Activated CD8-positive, alpha-beta T cell treated with anti-CD3 and anti-CD28 coated beads for 36 hours (primary cell): ENCODE data around the gene CLCN7. TPM values are rescaled to one million over a fixed set of nuclear protein-coding genes. Genes with fewer than 3 reads are reported as not detected.

Experiments used
- ATAC-seq: fragments of 200-7000 bp; cut with Tn5 transposase; one replicate; pipeline ENCODE4 v1.10.0; 2021; ENCODE audit warnings: mild to moderate bottlenecking, moderate library complexity
- CTCF ChIA-PET: fragments of 350-600 bp; sonication (Branson Sonifier 250); formaldehyde crosslinking; loops from one replicate; lab custom pipeline; 2021; ENCODE audit warnings: antibody characterized with exemption; lab: Charles Lee
- POLR2A ChIA-PET: fragments of 350-600 bp; sonication (Branson Sonifier 250); formaldehyde crosslinking; loops from one replicate; lab custom pipeline; 2021; ENCODE audit warnings: antibody characterized with exemption; lab: Charles Lee
- DNase-seq: peaks from one replicate; pipeline ENCODE4 v3.0.0-alpha.2; 2020
- H3K27ac Mint-ChIP-seq: one replicate; pipeline ENCODE4 v1.8.0; 2021; ENCODE audit warnings: mild to moderate bottlenecking, mixed read lengths
- H3K27me3 Mint-ChIP-seq: one replicate; pipeline ENCODE4 v1.8.0; 2021; ENCODE audit warnings: mixed read lengths
- H3K36me3 Mint-ChIP-seq: one replicate; pipeline ENCODE4 v1.8.0; 2021; ENCODE audit warnings: low read depth, mixed read lengths
- H3K4me1 Mint-ChIP-seq: one replicate; pipeline ENCODE4 v1.8.0; 2021; ENCODE audit warnings: low read depth, mixed read lengths
- H3K4me3 Mint-ChIP-seq: one replicate; pipeline ENCODE4 v1.8.0; 2021; ENCODE audit warnings: mild to moderate bottlenecking, moderate library complexity, mixed read lengths
- H3K9me3 Mint-ChIP-seq: one replicate; pipeline ENCODE4 v1.8.0; 2021; ENCODE audit warnings: mixed read lengths
- intact Hi-C: fragments of 100-400 bp; cut with micrococcal nuclease; formaldehyde crosslinking; loops from one replicate; pipeline ENCODE4 v1.10.0; 2022
- total RNA-seq, 2 experiments: library from RNA; stranded (reverse); gene quantifications; one replicate each; pipeline ENCODE4 v1.2.3, GENCODE V29; 2021
- TF ChIP-seq, protein P1 (sequence below): fragments of 200-600 bp; IDR thresholded peaks from one replicate; pipeline ENCODE4 v1.8.0; 2022; ENCODE audit warnings: antibody characterized with exemption, mild to moderate bottlenecking

CLCN7 gene
- total RNA-seq, 2 experiments from 2014 or later = 35.5 to 36.8 TPM

DNA sequence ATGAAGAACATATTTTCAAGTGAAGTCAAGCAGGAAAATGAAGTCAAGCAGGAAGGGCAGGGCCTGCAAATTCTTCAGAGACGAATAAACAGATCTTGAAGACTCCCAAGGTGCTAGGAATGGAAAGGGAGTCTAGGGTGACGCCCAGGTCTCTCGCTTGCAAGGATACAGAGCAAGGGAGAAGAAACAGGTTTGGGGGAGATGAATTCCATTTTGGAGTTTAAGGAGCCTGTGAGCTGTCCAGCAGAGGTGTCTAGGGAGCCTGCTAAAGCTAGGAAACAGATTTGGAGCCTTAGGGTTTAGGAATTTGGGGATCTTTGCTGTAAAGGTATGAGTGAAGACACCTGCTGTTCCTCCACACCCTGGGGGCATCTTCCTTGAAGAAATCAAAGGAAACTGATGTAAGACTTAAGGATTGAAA lies 58.3 kb downstream of the CLCN7 start:
- Mint-ChIP-seq H3K27ac (peak overlapping the region; percentile 65), H3K4me1 (peaks cover 34% of the 10 kb centered on the region), H3K27me3 (no peaks in the 10 kb centered on the region), H3K36me3 (peaks cover 13% of the 10 kb centered on the region), H3K9me3 (no peaks in the 10 kb centered on the region), H3K4me3 (peak overlapping the region; percentile 3)
- intact Hi-C loops = no loop called here
- DNase-seq = no peak
- CTCF ChIA-PET = interaction anchor here (0.7 kb wide), 1 partner anchor 12 kb away, joined by 3 read pairs; no protein-coding TSS in a partner anchor
- ATAC-seq = no peak
- POLR2A ChIA-PET = no interaction called here
- TF ChIP-seq, protein P1, sequence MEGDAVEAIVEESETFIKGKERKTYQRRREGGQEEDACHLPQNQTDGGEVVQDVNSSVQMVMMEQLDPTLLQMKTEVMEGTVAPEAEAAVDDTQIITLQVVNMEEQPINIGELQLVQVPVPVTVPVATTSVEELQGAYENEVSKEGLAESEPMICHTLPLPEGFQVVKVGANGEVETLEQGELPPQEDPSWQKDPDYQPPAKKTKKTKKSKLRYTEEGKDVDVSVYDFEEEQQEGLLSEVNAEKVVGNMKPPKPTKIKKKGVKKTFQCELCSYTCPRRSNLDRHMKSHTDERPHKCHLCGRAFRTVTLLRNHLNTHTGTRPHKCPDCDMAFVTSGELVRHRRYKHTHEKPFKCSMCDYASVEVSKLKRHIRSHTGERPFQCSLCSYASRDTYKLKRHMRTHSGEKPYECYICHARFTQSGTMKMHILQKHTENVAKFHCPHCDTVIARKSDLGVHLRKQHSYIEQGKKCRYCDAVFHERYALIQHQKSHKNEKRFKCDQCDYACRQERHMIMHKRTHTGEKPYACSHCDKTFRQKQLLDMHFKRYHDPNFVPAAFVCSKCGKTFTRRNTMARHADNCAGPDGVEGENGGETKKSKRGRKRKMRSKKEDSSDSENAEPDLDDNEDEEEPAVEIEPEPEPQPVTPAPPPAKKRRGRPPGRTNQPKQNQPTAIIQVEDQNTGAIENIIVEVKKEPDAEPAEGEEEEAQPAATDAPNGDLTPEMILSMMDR = no peak

DNA sequence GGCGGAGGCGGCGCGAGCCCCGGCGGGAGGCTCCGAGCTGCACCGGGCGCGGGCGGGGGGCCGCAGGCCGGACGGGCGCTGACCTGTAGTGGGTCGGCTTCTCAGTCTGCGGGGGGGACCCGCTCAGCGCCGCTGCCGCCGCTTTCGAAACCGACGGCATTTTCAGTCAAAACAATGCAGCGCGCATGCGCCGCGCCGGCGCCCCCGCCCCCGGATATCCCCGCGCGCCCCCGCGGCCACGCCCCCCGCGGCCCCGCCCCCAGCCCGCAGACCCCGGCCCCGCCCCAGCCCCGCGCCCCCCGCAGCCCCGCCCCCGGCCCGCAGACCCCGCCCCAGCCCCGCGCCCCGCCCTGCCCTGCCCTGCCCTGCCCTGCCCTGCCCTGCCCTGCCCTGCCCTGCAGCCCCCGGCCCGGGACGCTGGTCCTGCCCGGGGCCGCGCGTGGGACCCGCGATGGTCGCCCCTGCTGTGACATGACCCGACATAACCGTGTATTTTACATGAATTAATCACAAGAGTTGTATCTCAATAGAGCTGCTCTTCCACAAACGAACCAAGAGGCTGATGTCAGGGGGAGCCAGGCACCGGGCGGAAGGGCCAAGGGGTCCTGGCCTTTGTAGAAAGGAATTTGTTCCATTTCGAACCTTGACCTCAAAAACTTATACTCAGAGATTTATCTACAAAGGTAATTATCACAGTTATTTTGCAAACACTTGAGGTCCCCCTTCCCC lies 60.1 kb downstream of the CLCN7 start, which contains the start of gene UNKL:
TSS of gene UNKL (minus strand) at position 173 of the 729 bp plus-strand sequence. CDS start at position 160, 13 bp downstream.
- ChIA-PET POLR2A (interaction anchor here (0.8 kb wide), 1 partner anchor 35 kb away, joined by 4 read pairs; no protein-coding TSS in a partner anchor), CTCF (interaction anchor here (1.3 kb wide), 1 partner anchor 35 kb away, joined by 3 read pairs; no protein-coding TSS in a partner anchor)
- Mint-ChIP-seq H3K4me1 (peaks cover 28% of the 10 kb centered on the region), H3K4me3 (peak within 1 kb of the TSS; percentile 83), H3K9me3 (no peaks in the 10 kb centered on the region), H3K36me3 (peaks cover 10% of the 10 kb centered on the region), H3K27me3 (no peaks in the 10 kb centered on the region), H3K27ac (peak within 1 kb of the TSS; percentile 85)
- peak; percentile 82 for DNase-seq
- intact Hi-C loops = no loop called here
- TF ChIP-seq, protein P1 = no peak
- peak; percentile 60 for ATAC-seq

DNA sequence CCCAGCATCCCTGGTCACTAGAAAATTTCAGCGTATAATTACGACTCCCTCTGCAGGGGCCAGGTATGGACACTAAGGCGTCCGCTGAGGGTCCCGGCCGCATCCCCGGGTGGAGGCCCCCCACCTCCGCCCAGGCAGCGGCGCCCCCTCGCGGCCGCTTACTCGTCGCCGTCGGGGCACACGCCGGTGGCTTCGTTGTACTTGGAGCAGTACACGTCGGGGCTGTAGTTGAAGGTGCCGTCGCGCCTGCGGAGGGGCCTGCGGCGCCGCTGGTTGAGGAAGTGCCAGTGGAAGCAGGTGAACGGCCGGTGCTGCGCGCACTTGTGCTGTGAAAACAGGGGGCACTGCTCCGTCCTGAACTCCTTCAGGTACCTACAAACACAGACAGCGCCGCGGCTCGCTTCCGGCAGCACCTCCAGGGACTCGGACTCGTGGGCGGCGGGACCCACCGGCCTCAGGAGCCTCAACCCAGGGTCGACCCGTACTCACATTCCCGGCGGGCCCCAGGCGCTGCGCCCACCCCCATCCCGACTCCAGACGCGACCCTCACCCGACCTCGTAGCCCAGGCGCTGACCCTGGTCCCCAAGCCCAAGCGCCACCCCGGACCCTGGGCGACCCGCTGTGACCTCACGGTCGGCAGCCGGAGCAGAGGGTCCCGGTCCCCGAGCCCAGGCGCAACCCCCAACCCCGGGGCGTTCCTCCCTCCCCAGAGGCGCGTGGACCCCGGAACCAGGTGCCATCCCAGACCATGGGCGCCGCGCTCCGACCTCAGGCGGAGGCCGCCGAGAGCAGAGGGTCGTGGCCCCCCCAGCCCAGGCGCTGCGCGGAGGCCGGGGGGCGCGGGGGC lies 60.9 kb downstream of the CLCN7 start:
- CTCF ChIA-PET = interaction anchor here (1.3 to 1.5 kb wide), 2 partner anchors 34 to 50 kb away, joined by 3 to 6 read pairs; no protein-coding TSS in a partner anchor
- intact Hi-C loops = no loop called here
- H3K4me3 Mint-ChIP-seq = peak overlapping the region; percentile 83

DNA sequence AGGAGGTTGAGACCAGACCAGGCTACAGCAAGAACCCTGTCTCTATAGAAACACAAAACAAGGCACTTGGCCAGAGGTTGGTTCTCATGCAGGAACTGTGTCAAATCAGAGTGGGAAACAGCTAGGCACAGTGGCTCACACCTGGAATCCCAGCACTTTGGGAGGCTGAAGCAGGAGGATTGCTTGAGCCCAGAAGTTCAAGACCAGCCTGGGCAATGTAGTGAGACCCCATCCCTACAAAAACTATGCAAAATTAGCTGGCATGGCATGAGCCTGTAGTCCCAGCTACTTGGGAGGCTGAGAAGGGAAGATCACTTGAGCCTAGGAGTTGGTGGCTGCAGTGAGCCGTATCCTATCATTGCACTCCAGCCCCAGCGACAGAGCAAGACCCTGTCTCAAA lies 62.0 kb downstream of the CLCN7 start:
- H3K27me3 Mint-ChIP-seq = no peaks in the 10 kb centered on the region
- H3K36me3 Mint-ChIP-seq = peaks cover 3% of the 10 kb centered on the region
- no peak for ATAC-seq
- ChIA-PET POLR2A (interaction anchor here (2.4 kb wide), 1 partner anchor 8 kb away, joined by 7 read pairs; the partner anchor contains the start of gene UQCC4), CTCF (interaction anchor here (0.9 to 1.5 kb wide), 4 partner anchors 47 to 112 kb away, joined by 3 to 6 read pairs (median 3); no protein-coding TSS in a partner anchor)
- TF ChIP-seq, protein P1 = no peak
- no peak for DNase-seq
- peaks cover 22% of the 10 kb centered on the region for H3K4me1 Mint-ChIP-seq
- no peak overlapping the region for H3K27ac Mint-ChIP-seq
- H3K4me3 Mint-ChIP-seq = peak overlapping the region; percentile 29
- intact Hi-C loops = no loop called here
- no peaks in the 10 kb centered on the region for H3K9me3 Mint-ChIP-seq

More for the DNA sequence above, 60.9 kb downstream of the CLCN7 start:
- no peaks in the 10 kb centered on the region for H3K9me3 Mint-ChIP-seq
- DNase-seq = peak; percentile 81
- H3K36me3 Mint-ChIP-seq = peaks cover 7% of the 10 kb centered on the region
- TF ChIP-seq, protein P1 = peak; percentile 93
- POLR2A ChIA-PET = no interaction called here
- peaks cover 29% of the 10 kb centered on the region for H3K4me1 Mint-ChIP-seq
- H3K27ac Mint-ChIP-seq = peak overlapping the region; percentile 85
- peak; percentile 70 for ATAC-seq
- H3K27me3 Mint-ChIP-seq = no peaks in the 10 kb centered on the region
